Measurements from ENCODE around the gene TFPT. TPM values are rescaled to one million over a fixed set of nuclear protein-coding genes. Genes with fewer than 3 reads are reported as not detected.

The TFPT gene
- total and polyA plus RNA-seq, 2 of the 13 experiments (the other 11 are each of a cell fraction or from before 2014, with no cell fraction given), result 8.4 to 10.7 TPM

- TF ChIP-seq, protein P1, sequence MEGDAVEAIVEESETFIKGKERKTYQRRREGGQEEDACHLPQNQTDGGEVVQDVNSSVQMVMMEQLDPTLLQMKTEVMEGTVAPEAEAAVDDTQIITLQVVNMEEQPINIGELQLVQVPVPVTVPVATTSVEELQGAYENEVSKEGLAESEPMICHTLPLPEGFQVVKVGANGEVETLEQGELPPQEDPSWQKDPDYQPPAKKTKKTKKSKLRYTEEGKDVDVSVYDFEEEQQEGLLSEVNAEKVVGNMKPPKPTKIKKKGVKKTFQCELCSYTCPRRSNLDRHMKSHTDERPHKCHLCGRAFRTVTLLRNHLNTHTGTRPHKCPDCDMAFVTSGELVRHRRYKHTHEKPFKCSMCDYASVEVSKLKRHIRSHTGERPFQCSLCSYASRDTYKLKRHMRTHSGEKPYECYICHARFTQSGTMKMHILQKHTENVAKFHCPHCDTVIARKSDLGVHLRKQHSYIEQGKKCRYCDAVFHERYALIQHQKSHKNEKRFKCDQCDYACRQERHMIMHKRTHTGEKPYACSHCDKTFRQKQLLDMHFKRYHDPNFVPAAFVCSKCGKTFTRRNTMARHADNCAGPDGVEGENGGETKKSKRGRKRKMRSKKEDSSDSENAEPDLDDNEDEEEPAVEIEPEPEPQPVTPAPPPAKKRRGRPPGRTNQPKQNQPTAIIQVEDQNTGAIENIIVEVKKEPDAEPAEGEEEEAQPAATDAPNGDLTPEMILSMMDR (CRISPR knock-in tag; IDR thresholded peaks at IDR 0.05), result 0 out of 2 replicates have a peak, but pooled peaks have one; percentile 5
- TF ChIP-seq, protein P2, sequence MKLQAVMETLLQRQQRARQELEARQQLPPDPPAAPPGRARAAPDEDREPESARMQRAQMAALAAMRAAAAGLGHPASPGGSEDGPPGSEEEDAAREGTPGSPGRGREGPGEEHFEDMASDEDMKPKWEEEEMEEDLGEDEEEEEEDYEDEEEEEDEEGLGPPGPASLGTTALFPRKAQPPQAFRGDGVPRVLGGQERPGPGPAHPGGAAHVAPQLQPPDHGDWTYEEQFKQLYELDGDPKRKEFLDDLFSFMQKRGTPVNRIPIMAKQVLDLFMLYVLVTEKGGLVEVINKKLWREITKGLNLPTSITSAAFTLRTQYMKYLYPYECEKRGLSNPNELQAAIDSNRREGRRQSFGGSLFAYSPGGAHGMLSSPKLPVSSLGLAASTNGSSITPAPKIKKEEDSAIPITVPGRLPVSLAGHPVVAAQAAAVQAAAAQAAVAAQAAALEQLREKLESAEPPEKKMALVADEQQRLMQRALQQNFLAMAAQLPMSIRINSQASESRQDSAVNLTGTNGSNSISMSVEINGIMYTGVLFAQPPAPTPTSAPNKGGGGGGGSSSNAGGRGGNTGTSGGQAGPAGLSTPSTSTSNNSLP (IDR thresholded peaks at IDR 0.05; ENCODE audit: low read depth, low read length), result no peak
- TF ChIP-seq AGO1 (IDR thresholded peaks at IDR 0.05; ENCODE audit: low read depth, low read length, poor library complexity, severe bottlenecking), result peak; percentile 50
- peak; percentile 73 for TF ChIP-seq RBFOX2 (IDR thresholded peaks at IDR 0.05; ENCODE audit: low read depth, low read length)
- peak; percentile 88 for TF ChIP-seq RBM22 (optimal IDR thresholded peaks at IDR 0.05; ENCODE audit: low read length)
- no peak for TF ChIP-seq ZNF558 (CRISPR knock-in tag; IDR thresholded peaks at IDR 0.05; ENCODE audit: borderline replicate concordance)
- no peak for TF ChIP-seq ZNF24 (IDR thresholded peaks at IDR 0.05)
- no peak for TF ChIP-seq SNAPC5 (CRISPR knock-in tag; IDR thresholded peaks at IDR 0.05; ENCODE audit: borderline replicate concordance)
- no peak for TF ChIP-seq MYNN (CRISPR knock-in tag; IDR thresholded peaks at IDR 0.05; ENCODE audit: low read depth)
- TF ChIP-seq TRIM24 (CRISPR knock-in tag; IDR thresholded peaks at IDR 0.05), result no peak
Observed at GRCh38 chr19:54155694-54156093, 40.2 kb upstream of the TFPT start (continued).
